ENCODE measurements around the gene BRCC3.

Gene BRCC3

DNA sequence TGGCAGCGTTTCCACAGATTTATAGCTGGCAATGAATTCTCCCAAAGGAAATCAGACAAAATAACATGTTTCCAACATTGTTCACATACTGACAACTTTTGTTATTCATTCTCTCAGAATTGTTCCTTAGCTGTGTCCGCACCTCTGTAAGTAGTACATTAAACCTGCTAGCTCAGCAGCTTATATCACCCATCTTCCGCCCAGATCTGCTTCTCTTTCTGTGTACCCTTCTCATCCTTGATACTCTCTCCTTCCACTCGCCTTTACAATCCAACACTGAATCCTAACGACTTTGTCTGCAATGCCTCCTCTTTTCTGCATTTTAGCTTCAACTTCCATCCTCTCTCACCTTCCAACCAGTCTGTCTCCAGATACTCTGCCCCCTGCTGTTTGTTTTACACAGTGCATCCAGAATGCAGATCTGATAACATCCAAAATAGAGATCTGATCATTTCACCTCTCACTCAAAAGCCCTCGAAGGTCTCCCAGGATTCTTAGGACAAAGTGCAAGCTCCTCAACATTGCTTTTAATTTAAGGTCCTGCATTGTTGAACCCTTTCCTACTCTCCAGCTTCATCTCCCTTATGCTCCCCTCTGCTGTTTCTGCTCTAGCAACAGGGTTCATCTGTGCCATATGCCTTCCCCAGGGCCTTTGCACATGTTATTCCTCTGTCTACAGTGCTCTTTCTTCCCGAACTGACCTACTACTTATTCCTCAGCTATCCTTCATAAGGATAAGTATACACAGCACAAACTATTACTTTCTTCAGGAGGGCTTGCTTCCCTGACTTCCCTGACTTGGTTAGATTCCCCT is 77.6 kb downstream of the BRCC3 start:
- no peak for FAIRE-seq

- FAIRE-seq, result no peak
These were observed 98.6 kb downstream of the BRCC3 start for GRCh38 chrX:155169881-155170280.
